Hematopoietic multipotent progenitor cell treated with erythropoietin and hydrocortisone succinate and interleukin-3 and kit ligand, for 4 days (in vitro differentiated cells): ENCODE data around the gene MED23.

Experiments
- DNase-seq: peaks from one replicate; pipeline ENCODE4 v3.0.0-alpha.2; 2015

Gene MED23

GRCh38 chr6:131640576-131640975 is 12.5 kb upstream of the MED23 start:
- peak; percentile 70 for DNase-seq

DNA sequence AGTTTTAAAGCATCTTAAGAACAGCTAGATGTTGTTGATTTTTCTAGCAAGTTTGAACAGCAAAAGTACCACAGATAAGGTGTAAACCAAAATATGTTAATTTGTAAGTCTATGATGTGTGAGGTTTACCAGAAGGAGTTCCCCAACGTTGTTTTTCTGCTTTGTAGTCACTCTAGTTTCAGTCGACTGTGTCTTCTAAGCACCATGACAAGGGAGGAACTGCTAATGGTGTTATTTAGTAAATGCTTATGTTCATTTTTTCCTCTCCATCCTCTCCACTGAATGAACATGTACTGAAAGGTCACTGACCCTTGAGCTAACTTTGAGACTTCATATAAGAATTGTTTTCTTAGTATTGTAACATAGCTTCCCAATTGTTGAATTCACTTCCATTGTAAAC is 12.1 kb upstream of the MED23 start:
- peak; percentile 23 for DNase-seq

- peak; percentile 32 for DNase-seq
Observed at GRCh38 chr6:131638013-131638412, 10.0 kb upstream of the MED23 start.

- peak; percentile 54 for DNase-seq
Observed at GRCh38 chr6:131636880-131637792, 9.1 kb upstream of the MED23 start, which contains the start of gene ENPP3. Gene ENPP3, plus strand, starts transcription at chr6:131637302. Its CDS starts 83 bp downstream, at chr6:131637385.

GRCh38 chr6:131635384-131636340 is 7.6 kb upstream of the MED23 start:
- DNase-seq = no peak

DNA sequence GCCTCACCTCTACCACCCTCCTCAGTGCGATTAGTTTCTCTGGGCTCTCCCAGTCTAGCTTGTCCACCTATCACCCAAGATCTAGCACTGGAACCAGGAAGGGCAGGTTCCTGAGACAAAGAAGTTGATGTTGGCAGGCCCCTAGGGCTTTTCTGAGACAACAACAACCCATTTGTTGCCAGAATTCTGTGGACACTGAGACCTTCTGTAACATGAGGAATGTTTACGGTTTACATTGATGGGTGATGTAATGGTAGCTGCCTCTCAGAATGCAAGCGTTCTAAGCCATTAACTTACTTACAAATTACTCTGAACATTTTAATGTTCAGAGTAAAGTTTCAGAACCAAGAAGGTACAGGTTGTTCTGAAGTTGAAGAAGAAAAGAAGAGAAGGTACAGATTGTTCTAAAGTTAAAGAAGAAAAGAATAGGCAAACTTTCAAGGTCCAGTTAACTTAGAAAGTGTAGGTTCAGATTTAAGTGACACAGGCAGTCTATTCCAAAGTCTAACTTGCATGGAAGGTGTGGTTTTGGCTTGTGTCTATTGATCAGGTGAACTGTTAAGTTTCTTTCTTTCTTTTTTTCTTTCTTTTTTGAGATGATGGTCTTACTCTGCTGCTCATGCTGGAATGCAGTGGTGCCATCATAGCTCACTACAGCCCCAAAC is 3.7 kb upstream of the MED23 start:
- no peak for DNase-seq

GRCh38 chr6:131629651-131630050 is 1.6 kb upstream of the MED23 start:
- DNase-seq = peak; percentile 62

DNA sequence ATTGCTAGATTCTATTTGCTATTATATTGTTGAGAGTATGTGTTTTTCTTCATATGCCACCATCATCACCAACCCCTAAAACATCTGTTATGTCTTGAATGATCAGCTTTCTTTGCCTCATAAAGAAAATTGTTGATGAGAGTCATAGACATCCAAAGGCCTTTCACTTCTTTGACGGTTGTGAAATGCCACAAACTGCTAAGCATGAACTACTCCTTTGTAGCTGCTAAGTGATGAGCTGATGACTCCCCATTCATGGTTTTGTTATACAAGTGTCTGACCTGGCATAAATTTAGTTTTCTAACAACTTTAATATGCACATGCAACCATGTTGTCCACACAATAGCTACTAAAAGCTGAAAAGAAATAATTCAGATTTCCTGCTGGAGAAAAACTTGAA is 684 bp upstream of the MED23 start:
- DNase-seq = peak; percentile 13

DNA sequence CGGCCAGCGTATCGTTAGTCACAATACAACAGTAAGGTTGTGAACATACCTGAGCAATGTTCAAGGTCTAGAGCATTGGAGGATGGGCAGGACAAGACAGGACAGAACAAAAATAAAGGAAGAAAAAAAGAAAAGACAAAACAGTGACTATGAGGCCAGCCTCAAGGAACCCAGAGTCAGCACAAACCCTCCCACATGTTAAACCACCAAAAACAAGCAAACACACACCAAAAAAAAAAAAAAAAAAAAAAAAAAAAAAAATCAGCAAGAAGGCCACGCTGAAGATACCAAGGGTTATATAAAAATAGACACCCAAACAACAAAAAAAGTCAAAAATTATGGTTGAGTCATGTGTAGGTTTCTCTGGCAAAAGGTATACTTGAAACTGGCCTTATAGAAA is 12.8 kb downstream of the MED23 start:
- no peak for DNase-seq

GRCh38 chr6:131613296-131613925 is 14.6 kb downstream of the MED23 start:
- DNase-seq = no peak

DNA sequence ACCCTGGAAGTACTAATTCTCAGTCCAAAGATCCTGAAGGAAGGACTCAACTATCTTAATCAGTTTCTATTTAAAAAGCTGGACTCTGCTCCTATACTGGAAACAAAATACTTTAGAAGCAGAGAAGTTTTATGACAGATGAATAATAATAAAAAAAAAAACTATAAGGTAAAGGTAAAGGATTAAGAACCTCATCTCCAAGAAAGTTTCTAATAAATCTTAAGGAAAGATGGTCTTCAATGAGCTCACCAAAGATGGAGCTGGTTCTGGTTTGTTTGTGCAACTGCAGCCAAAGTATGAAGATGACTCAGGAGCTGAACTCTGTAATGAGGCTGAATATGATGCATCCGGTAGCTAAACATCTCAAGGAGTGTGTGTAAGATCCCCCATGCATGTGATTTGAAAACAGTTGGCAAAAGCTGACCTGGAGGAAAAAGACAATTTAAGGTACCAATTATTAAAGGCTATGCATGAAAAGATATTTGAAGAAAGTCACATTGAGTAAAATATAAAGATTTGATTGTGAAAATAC is 25.2 kb downstream of the MED23 start:
- DNase-seq = no peak

DNA sequence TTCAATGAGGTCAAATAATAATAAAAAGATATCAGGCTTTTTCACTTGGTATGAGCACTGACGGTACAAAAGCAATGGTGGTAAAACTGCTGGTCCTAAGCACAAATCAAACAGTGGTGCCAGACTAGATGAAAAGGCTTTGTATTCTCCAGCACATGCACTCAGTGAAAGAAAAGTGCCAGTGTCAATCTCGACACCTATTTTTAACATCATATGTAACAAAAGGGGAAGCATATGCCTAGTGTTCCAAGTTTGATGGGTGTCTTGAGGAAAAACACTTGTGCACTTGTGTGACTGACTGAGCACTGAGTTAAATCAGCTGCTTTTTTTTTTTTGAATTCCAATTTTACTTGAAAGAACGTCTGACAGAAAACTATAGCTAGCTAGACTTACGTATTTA is 27.3 kb downstream of the MED23 start:
- no peak for DNase-seq

DNA sequence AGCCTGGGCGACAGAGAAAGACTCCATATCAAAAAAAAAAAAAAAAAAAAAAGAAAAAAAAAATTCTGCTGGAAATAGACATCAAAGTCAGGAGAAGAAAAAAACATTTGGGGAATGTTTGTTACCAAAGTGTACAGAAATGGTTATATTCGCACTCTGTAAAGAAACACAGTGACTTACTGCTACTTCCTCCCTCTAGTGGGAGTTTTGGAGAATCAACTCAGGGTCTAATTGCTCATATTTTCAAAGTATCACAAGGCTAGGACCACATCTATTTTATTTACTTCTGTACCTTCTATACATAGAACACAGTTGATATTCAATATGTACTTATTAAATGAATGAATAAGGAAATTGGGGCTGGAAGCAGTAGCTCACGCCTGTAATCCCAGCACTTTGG is 30.6 kb downstream of the MED23 start:
- peak; percentile 51 for DNase-seq

DNA sequence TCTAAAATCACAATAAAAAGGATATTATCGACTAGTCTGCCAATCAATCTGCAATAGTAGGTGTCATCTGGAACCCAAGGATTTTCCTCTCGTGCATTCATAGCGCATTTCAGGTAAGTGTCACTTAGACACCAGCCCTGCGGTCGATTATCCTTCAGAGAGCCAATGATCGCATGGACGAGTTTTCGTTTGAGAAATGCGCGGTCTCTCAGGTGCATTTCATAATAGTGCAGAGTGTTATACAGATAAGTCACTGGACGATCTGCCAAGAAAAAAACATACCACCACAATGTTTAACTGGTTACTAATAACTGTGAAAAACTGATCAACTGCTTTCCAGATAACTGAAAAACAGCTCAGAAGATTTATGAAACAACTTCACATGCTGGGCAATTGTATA is 34.0 kb downstream of the MED23 start:
- no peak for DNase-seq

DNA sequence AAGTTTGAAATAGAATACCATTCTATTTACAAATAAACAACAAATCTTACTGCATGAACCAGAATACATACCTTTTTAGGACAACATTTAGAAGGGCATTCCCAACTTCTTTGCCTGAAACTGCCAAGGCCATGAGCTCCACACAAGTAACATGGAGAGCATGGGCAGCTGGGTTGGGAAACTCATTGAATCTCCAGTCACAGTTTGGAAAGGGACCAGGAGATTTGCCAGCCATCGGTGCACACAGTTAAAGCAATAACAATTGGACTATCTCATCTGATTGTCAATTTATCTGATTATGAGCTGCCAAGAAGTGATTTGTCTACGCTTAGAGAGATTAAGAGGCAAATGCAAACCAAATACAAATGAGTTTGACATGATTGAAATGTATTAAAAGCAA is 35.1 kb downstream of the MED23 start:
- no peak for DNase-seq

- DNase-seq = no peak
Observed at GRCh38 chr6:131588643-131589042, 39.4 kb downstream of the MED23 start.

DNA sequence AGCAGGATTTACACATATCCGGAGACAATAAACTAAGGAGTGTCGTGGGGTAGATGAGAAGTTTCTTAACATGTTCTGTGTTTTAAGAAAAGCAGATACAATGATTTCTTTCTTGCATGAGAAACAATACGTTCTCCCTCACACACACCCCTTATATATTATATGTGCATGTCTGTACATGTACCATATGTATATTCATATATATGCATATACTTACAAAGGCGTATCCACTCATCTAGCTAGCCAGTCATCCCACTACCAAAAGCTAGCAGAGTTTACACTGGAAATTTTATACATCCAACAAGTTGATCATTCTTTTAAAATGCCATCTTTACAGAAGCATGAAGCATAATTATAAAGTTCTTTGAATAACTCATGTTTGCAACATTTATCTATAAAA is 40.1 kb downstream of the MED23 start:
- no peak for DNase-seq

GRCh38 chr6:131586543-131586942 is 41.5 kb downstream of the MED23 start:
- no peak for DNase-seq

- DNase-seq = peak; percentile 22
Observed at GRCh38 chr6:131581523-131581922, 46.5 kb downstream of the MED23 start.

GRCh38 chr6:131575834-131576478 is 52.1 kb downstream of the MED23 start:
- no peak for DNase-seq

DNA sequence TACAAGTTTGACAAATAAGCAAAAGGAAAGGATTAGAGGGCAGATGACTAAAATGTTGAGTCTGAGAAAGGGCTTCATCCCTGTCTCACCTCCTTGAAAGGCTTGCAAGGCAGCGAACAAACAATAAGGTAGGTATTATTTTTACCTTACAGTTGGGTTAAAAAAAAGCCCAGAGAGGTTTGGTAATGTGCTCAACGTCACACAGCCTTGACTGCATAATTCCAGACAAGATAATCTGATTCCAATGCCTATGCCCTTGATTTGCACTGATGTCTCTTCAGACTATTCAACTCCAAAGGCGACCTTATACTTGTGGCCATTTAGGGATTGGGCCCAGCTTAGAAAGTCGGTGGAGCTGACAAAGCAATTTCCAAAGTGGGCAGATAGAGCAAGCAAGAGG is 53.4 kb downstream of the MED23 start:
- no peak for DNase-seq

DNA sequence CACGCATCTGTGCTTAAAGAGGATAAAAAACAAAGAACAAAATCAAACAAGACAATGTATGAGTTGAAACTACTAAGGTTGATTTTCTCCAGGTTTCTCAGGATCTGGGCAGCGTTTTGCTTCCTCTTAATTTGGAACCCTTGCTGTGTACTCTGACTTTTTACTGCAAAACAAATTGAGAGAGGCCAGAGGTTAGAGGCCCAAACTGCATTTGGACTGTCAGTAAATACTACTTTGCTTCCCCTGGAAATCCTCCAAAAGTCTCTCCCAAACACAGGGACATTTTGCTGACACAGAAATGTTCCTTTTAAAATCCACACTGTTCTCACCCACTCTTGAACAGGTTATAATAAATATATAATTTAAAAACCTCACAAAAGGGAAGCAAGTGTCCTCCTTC is 53.9 kb downstream of the MED23 start:
- DNase-seq = no peak
